ENCODE data around the gene SYVN1.

DNA sequence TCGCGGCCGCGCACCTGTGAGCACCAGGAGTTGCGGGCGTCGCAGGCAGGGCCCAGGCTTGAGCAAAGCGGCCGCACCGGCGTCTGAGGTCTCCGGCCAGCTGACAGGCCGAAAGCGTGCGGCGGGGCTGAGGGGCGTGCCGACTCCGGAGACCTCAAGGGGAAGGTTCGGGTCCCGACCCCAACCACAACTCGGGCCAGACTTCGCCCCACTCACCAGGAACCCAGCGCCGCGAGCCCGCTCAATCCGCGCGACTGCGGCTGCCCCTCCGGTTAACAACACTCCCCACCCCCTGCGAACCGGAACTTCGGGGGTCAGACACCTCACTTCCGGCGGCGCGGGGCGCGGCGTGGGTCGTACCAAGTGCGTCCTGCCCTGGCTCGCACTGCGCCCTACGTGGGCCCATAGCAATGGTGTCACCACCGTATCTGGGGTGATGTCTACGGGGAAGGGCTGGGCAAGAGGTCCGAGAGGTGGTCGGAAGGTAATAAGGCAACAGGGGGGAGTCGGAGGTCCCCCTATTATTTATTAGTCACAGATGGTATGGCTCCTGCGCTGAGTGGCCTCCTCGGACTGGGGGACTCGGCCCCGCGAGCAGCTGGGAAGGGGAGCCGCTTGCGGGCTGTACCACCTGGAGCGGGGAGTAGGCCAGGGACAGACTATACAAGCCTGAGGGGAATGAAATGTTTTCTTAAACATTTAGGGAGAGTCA is at the start of gene SYVN1:
- TF ChIP-seq POLR2A (IDR thresholded peaks at IDR 0.05) (peak; percentile 97 to 98), POLR2AphosphoS5 (IDR thresholded peaks at IDR 0.05) (peak; percentile 99), EP300 (IDR thresholded peaks at IDR 0.05) (peak in 1 of 4 donors; percentile 40)
- TF ChIP-seq, protein P1, sequence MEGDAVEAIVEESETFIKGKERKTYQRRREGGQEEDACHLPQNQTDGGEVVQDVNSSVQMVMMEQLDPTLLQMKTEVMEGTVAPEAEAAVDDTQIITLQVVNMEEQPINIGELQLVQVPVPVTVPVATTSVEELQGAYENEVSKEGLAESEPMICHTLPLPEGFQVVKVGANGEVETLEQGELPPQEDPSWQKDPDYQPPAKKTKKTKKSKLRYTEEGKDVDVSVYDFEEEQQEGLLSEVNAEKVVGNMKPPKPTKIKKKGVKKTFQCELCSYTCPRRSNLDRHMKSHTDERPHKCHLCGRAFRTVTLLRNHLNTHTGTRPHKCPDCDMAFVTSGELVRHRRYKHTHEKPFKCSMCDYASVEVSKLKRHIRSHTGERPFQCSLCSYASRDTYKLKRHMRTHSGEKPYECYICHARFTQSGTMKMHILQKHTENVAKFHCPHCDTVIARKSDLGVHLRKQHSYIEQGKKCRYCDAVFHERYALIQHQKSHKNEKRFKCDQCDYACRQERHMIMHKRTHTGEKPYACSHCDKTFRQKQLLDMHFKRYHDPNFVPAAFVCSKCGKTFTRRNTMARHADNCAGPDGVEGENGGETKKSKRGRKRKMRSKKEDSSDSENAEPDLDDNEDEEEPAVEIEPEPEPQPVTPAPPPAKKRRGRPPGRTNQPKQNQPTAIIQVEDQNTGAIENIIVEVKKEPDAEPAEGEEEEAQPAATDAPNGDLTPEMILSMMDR (IDR thresholded peaks at IDR 0.05), result no peak
